Left cardiac atrium (tissue), 4 donors: ENCODE data around the gene CXCR3. TPM values are rescaled to one million over a fixed set of nuclear protein-coding genes. Genes with fewer than 3 reads are reported as not detected.
A peak's percentile ranks its signal among the peaks of the same experiment; 100 is the strongest.
"Not testable (repeated sequence)": the region's sequence is repeated elsewhere in the genome, so short reads cannot be mapped to it uniquely, and the experiment has no call there.

ENCODE experiments used
- ATAC-seq, 2 donors: fragments of 200-7000 bp; cut with Tn5 transposase; one replicate each; pipeline ENCODE4 v1.9.1; 2020; ENCODE audit warnings: mild to moderate bottlenecking in 2 of 2, moderate library complexity in 2 of 2
- DNase-seq: peaks from one replicate; pipeline ENCODE4 v3.0.0-alpha.2; 2020
- intact Hi-C, 2 donors: fragments of 100-400 bp; cut with DNase I; formaldehyde crosslinking; loops; one replicate each; pipeline versions ENCODE4 v1.14.1 to v1.15.1; 2022 to 2023
- total RNA-seq, 2 donors: library from RNA; stranded (reverse); fragmentation: NEBNext Ultra II Directional; extraction: Animal tissue kit (Norgen Biotek cat#: 25700); gene quantifications; one replicate each; pipeline ENCODE4 v1.2.1, GENCODE V29; 2021
- donor health status: DM: no; HTN: yes; CAD: no.
- donor health status: DM: no; HTN: yes; CAD: no; lungs with severe emphysema.
- donor health status: DM: yes; HTN: yes; CAD: no.
- donor health status: Dilated cardiomyopathy.

Gene CXCR3
- total RNA-seq, 2 donors from 2014 or later: 0.24 to 0.82 TPM

DNA sequence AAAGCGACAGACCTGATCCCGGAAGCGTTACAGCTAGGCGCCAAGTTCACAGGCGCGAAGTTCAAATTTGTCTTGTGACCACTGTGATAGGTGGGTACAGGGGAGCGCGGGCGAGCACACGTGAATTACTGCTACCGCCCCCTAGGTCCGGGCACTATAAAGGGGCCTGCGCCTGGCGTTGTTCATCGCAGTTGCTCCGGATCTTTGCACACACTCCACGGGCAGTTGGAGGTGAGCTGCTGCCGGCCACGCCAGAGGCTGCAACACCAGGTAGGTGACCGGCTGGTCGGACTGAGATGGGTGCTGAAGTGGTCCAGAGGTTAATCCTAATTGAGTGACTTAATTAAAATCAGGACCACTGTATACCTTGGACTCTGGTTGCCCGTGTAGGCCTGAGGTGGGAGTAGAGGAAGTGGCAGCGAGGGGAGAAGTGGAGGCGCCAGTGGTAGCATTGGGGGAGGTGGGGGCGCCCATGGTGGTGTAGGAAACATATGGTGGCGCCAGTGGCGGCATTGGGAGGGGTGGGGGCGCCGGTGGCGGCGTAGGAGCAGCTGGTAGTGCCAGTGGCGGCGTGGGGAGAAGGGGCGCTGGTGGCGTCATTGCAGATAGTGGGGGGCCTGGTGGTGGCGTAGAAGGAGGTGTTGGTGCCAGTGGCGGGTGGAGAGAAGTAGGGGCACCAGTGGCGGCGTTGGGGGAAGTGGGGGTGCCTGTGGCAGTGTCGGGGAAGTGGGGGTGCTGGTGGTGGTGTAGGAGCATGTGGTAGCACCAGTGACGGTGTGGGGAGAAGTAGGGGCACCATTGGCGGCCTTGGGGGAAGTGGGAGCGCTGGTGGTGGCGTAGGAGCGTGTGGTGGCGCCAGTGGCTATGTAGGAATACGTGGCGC is 39.8 kb downstream of the CXCR3 start, which contains the start of gene GCNA:
TSS of gene GCNA (plus strand) at position 185 of the 883 bp plus-strand sequence. CDS start 2,385 bp downstream, outside the sequence.
- DNase-seq: no peak
- no peak for ATAC-seq
- intact Hi-C loops: no loop called here

DNA sequence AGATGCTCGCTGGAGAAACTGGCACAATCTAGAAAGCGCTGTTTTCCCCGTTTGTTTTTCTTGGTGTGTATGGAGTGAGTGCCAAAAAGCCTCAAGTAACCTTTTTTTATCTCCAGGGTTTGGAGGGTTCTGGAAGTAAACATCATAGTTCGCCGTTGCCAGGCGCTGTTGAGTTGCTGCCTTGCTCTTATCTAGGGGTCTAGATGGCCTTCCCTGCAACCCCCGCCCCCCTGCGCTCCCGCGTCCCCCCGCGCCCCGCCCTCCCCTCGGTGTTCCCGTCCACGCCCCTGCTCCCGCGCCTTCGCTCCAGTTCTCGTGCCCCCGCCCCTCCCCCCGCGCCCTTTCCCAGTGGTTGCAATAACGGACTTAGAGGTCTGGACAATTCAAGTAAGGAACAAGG is 40.6 kb downstream of the CXCR3 start:
- ATAC-seq (no peak), DNase-seq (peak; percentile 37)
- intact Hi-C loops: no loop called here

DNA sequence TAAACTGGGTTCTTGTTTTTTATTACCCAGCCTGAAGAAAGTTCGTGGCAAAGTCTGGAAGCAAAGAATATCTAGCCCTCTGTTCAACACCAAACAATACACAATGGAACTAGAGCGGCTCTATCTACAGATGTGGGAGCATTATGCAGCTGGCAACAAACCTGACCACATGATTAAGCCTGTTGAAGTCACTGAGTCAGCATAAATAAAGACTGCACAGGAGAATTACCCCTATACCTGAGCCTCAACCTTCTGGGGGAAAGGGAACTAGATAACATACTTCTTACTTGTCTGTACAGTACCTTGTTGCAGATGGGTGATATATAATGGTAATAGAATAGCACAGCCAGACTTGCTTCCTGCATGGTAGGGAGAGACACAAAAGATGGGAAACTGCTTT is 44.7 kb downstream of the CXCR3 start:
- ATAC-seq: no peak
- DNase-seq: no peak
- intact Hi-C loops: no loop called here

DNA sequence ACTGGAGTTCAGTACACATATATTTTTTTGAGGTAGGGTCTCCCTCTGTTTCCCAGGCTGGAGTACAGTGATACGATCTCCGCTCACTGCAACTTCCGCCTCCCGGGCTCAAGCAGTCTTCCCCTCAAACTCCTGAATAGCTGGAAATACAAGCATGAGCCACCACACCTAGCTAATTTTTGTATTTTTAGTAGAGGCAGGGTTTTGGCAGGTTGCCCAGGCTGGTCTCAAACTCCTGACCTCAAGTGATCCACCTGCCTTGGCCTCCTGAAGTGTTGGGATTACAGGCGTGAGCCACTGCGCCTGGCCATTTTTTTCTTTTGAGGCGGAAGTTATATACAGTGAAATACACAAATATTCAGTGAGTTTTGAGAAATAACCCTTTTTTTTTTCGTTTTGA is 46.9 kb downstream of the CXCR3 start:
- intact Hi-C loops, DNase-seq, ATAC-seq: not testable (repeated sequence)

Other genes with a start within 250 kb of the CXCR3 start
- gene OGT, start 85.4 kb downstream of the CXCR3 start, total RNA-seq: 10 to 100 TPM; 64.7 to 68.8 TPM
- 1 to 10 TPM; 1.2 to 1.3 TPM for gene GCNA, start 40.1 kb downstream of the CXCR3 start, total RNA-seq
- gene CXorf49, start 99.8 kb upstream of the CXCR3 start, total RNA-seq: not detected
- gene CXorf49B, start 144.8 kb upstream of the CXCR3 start, total RNA-seq: not detected